OCI-LY7 (cell line): Measurements from ENCODE around the gene DGAT2. TPM values are rescaled to one million over a fixed set of nuclear protein-coding genes. Genes with fewer than 3 reads are reported as not detected.

Experiments
- BruUV-seq: library from RNA; stranded (reverse); fragments of 400-500 nt; replicated peaks from 2 replicates; lab custom pipeline; 2021; lab: Mats Ljungman, UMichigan
- CTCF ChIA-PET: fragments of 300-600 bp; sonication (Branson Sonifier 250); formaldehyde crosslinking; loops from one replicate; lab custom pipeline; 2022; ENCODE audit warnings: antibody characterized with exemption; ENCODE audit not compliant: unreplicated experiment; lab: Charles Lee
- POLR2A ChIA-PET: fragments of 300-600 bp; sonication (Branson Sonifier 250); formaldehyde crosslinking; loops from one replicate; lab custom pipeline; 2022; ENCODE audit warnings: antibody characterized with exemption; lab: Charles Lee
- DNase-seq: peaks from one replicate; pipeline ENCODE4 v3.0.0-alpha.2; 2015; ENCODE audit warnings: low spot score
- H2AFZ ChIP-seq: fragments of 200-600 bp; sonication (generic), shearing (Covaris generic); 2 replicates; pipeline ENCODE4 v1.6.1; 2014; ENCODE audit warnings: mild to moderate bottlenecking, antibody characterized with exemption, low read length, moderate library complexity
- H3K27ac ChIP-seq: fragments of 200-600 bp; sonication (generic); 2 replicates; pipeline ENCODE4 v1.5.1; 2014; ENCODE audit warnings: mixed run types, low read depth, mild to moderate bottlenecking, moderate library complexity, low read length, inconsistent platforms; ENCODE audit not compliant: poor library complexity, severe bottlenecking
- H3K36me3 ChIP-seq: fragments of 200-600 bp; sonication (generic); 2 replicates; pipeline ENCODE4 v1.6.1; 2014; ENCODE audit warnings: mild to moderate bottlenecking, antibody characterized with exemption, low read length, moderate library complexity, mixed read lengths; ENCODE audit not compliant: insufficient read depth
- H3K4me1 ChIP-seq: fragments of 200-600 bp; sonication (generic); 2 replicates; pipeline ENCODE4 v1.5.1; 2014; ENCODE audit warnings: mild to moderate bottlenecking, low read length; ENCODE audit not compliant: insufficient read depth, poor library complexity, severe bottlenecking
- H3K4me2 ChIP-seq: fragments of 200-600 bp; sonication (generic); 2 replicates; pipeline ENCODE4 v1.6.1; 2014; ENCODE audit warnings: mild to moderate bottlenecking, low read length
- H3K4me3 ChIP-seq: fragments of 200-600 bp; sonication (generic); 2 replicates; pipeline ENCODE4 v1.5.1; 2014; ENCODE audit warnings: mild to moderate bottlenecking, low read depth, low read length; ENCODE audit not compliant: poor library complexity, severe bottlenecking
- H3K79me2 ChIP-seq: fragments of 200-600 bp; sonication (generic); 2 replicates; pipeline ENCODE4 v1.6.1; 2016; ENCODE audit warnings: low read depth, mild to moderate bottlenecking, low read length, moderate library complexity, mixed read lengths; ENCODE audit not compliant: insufficient read depth
- H3K9me2 ChIP-seq: fragments of 200-600 bp; sonication (generic); 2 replicates; pipeline ENCODE4 v1.6.1; 2016; ENCODE audit warnings: mild to moderate bottlenecking, low read length, mixed read lengths; ENCODE audit not compliant: insufficient read depth
- H3K9me3 ChIP-seq: fragments of 200-600 bp; sonication (generic); 2 replicates; pipeline ENCODE4 v1.6.1; 2014; ENCODE audit warnings: mild to moderate bottlenecking, mixed run types, low read length, mixed read lengths
- H4K20me1 ChIP-seq: fragments of 200-600 bp; sonication (generic); 2 replicates; pipeline ENCODE4 v1.6.1; 2014; ENCODE audit warnings: mild to moderate bottlenecking, antibody characterized with exemption, low read length, moderate library complexity, mixed read lengths; ENCODE audit not compliant: insufficient read depth
- CTCF ChIP-seq: fragments of 200-600 bp; sonication (generic); conservative IDR thresholded peaks from 2 replicates; pipeline ENCODE4 v1.5.1; 2014; ENCODE audit warnings: mild to moderate bottlenecking, antibody characterized with exemption, low read length, moderate library complexity, mixed read lengths
- EZH2phosphoT487 ChIP-seq: fragments of 200-600 bp; sonication (generic); IDR thresholded peaks from 2 replicates; pipeline ENCODE4 v1.6.1; 2018; ENCODE audit warnings: low read depth, borderline replicate concordance, mild to moderate bottlenecking, mixed run types, antibody characterized with exemption, low read length, moderate library complexity, mixed read lengths
- intact Hi-C: fragments of 100-400 bp; cut with micrococcal nuclease; formaldehyde crosslinking; loops from one replicate; pipeline ENCODE4 v1.10.0; 2022; ENCODE audit not compliant: unreplicated experiment
- total RNA-seq, 2 experiments: library from RNA; depleted of rRNA in 1 of 2; stranded (reverse); fragments of >200 nt in 1 of 2; shearing (Covaris generic) in 1 of 2; gene quantifications; 2 replicates each; pipeline ENCODE4 v1.2.3, GENCODE V29; 2014 to 2022

Gene DGAT2
- total RNA-seq, 2 experiments from 2014 or later, result 5.6 to 6.5 TPM

GRCh38 chr11:75836417-75836816, 67.8 kb downstream of the DGAT2 start:
- Histone ChIP-seq H3K36me3 (peaks cover 59% of the 10 kb centered on the region), H3K9me2 (no peaks in the 10 kb centered on the region), H3K4me1 (peaks cover 38% of the 10 kb centered on the region), H3K4me3 (no peak overlapping the region), H3K27ac (peak overlapping the region; percentile 15), H3K4me2 (peak overlapping the region; percentile 22), H3K79me2 (peaks cover 100% of the 10 kb centered on the region), H2AFZ (no peak overlapping the region), H3K9me3 (no peaks in the 10 kb centered on the region), H4K20me1 (peaks cover 11% of the 10 kb centered on the region; the same call in 1 of the 2 replicates)
- TF ChIP-seq CTCF, result no peak
- TF ChIP-seq EZH2phosphoT487, result no peak
- ChIA-PET POLR2A (interaction anchor here (0.6 to 1.8 kb wide), 8 partner anchors 9 to 669 kb away, joined by 3 to 19 read pairs (median 4); no protein-coding TSS in a partner anchor), CTCF (interaction anchor here (0.8 kb wide), 2 partner anchors 20 to 31 kb away, joined by 3 to 4 read pairs; no protein-coding TSS in a partner anchor)
- intact Hi-C loops, result no loop called here
- no TSS peak for BruUV-seq
- no peak for DNase-seq

- Histone ChIP-seq H3K4me2 (no peak overlapping the region), H3K4me3 (no peak overlapping the region), H3K4me1 (peaks cover 38% of the 10 kb centered on the region), H3K27ac (no peak overlapping the region), H3K79me2 (peaks cover 98% of the 10 kb centered on the region), H3K9me3 (no peaks in the 10 kb centered on the region; the same call in 1 of the 2 replicates), H4K20me1 (peaks cover 11% of the 10 kb centered on the region), H2AFZ (no peak overlapping the region), H3K9me2 (no peaks in the 10 kb centered on the region), H3K36me3 (peaks cover 45% of the 10 kb centered on the region)
- TF ChIP-seq EZH2phosphoT487 (no peak), CTCF (no peak)
- BruUV-seq, result no TSS peak
- CTCF ChIA-PET, result no interaction called here
- POLR2A ChIA-PET, result interaction anchor here (1.1 to 2.1 kb wide), 4 partner anchors 12 to 29 kb away, joined by 3 to 7 read pairs (median 4); no protein-coding TSS in a partner anchor
- DNase-seq, result no peak
- intact Hi-C loops, result no loop called here
These were observed 71.3 kb downstream of the DGAT2 start for GRCh38 chr11:75839851-75840250.

GRCh38 chr11:75840522-75840921, 71.9 kb downstream of the DGAT2 start:
- Histone ChIP-seq H3K4me1 (peaks cover 38% of the 10 kb centered on the region), H3K9me3 (peaks cover 6% of the 10 kb centered on the region; the same call in 1 of the 2 replicates), H4K20me1 (peaks cover 11% of the 10 kb centered on the region), H3K27ac (no peak overlapping the region), H3K4me3 (no peak overlapping the region), H3K79me2 (peaks cover 98% of the 10 kb centered on the region), H3K36me3 (peaks cover 46% of the 10 kb centered on the region), H3K4me2 (no peak overlapping the region), H2AFZ (no peak overlapping the region), H3K9me2 (no peaks in the 10 kb centered on the region)
- BruUV-seq, result no TSS peak
- TF ChIP-seq CTCF, result no peak
- no peak for TF ChIP-seq EZH2phosphoT487
- no peak for DNase-seq
- ChIA-PET CTCF (no interaction called here), POLR2A (interaction anchor here (1.2 to 2.5 kb wide), 5 partner anchors 9 to 23 kb away, joined by 3 to 11 read pairs (median 4); no protein-coding TSS in a partner anchor)
- intact Hi-C loops, result no loop called here
